H1 (cell line): Measurements from ENCODE around the gene SLC39A11. TPM values are rescaled to one million over a fixed set of nuclear protein-coding genes. Genes with fewer than 3 reads are reported as not detected.

Source experiments
- CBX5 ChIP-seq: fragments of 300-800, 300-1000 bp; sonication (generic); IDR thresholded peaks from 2 replicates; pipeline ENCODE4 v1.7.1; 2016; ENCODE audit warnings: antibody characterized with exemption, low read length, low read depth
- CHD1 ChIP-seq: IDR thresholded peaks from 2 replicates; pipeline ENCODE4 v1.6.1; 2012; ENCODE audit warnings: low read depth, low read length, improper control_type of control experiment
- EGR1 ChIP-seq: IDR thresholded peaks from 2 replicates; pipeline ENCODE4 v1.6.1; 2011; ENCODE audit warnings: low read depth, low read length, borderline replicate concordance
- EZH2 ChIP-seq: fragments of 200-600 bp; sonication (generic); IDR thresholded peaks from 2 replicates; pipeline ENCODE4 v1.7.1; 2012; ENCODE audit warnings: low read depth, mild to moderate bottlenecking, moderate library complexity, low read length, inconsistent platforms; ENCODE audit not compliant: severe bottlenecking
- JUN ChIP-seq: IDR thresholded peaks from 2 replicates; pipeline ENCODE4 v1.6.1; 2011; ENCODE audit warnings: low read depth, mild to moderate bottlenecking, improper control_type of control experiment, low read length
- JUND ChIP-seq: IDR thresholded peaks from 2 replicates; pipeline ENCODE4 v1.6.1; 2011; ENCODE audit warnings: mild to moderate bottlenecking, improper control_type of control experiment, low read length
- POLR2A ChIP-seq, 2 experiments: IDR thresholded peaks; 1 replicate in 1 of 2; 2 replicates in 1 of 2; pipeline ENCODE4 v1.6.1; 2011; ENCODE audit warnings: low read depth in 2 of 2, low read length in 2 of 2, mild to moderate bottlenecking in 2 of 2; ENCODE audit errors: control extremely low read depth in 1 of 2
- RNF2 ChIP-seq: fragments of 200-900, 300-1000 bp; sonication (generic); IDR thresholded peaks from 2 replicates; pipeline ENCODE4 v1.7.1; 2016; ENCODE audit warnings: borderline replicate concordance, low read depth, mild to moderate bottlenecking, antibody characterized with exemption, low read length; ENCODE audit not compliant: poor library complexity, severe bottlenecking; ENCODE audit errors: missing control alignments
- TCF12 ChIP-seq: IDR thresholded peaks from 2 replicates; pipeline ENCODE4 v1.6.1; 2011; ENCODE audit warnings: low read depth, mild to moderate bottlenecking, low read length
- polyA plus RNA-seq, 7 experiments: library from polyadenylated mRNA; depleted of rRNA in 3 of 7; stranded (reverse) in 5 of 7; unstranded in 2 of 7; fragments of >200 nt in 5 of 7; fragments of 200-250 nt in 2 of 7; gene quantifications; 1 replicate in 5 of 7; 2 replicates in 1 of 7; 4 replicates in 1 of 7; pipeline versions ENCODE4 v1.2.1 to v1.2.3, GENCODE V29; 2011 to 2013; ENCODE audit warnings: missing spikeins in 2 of 7, mixed read lengths in 2 of 7
- total RNA-seq: library from RNA; stranded (reverse); fragmentation: NEBNext Ultra II Directional; extraction: Animal tissue kit (Norgen Biotek cat#: 25700); gene quantifications from 2 replicates; pipeline ENCODE4 v1.2.1, GENCODE V29; 2021
- TF ChIP-seq, protein P1 (sequence below): fragments of 300-600 bp; sonication (generic); IDR thresholded peaks from 2 replicates; pipeline ENCODE4 v1.7.1; 2012; ENCODE audit warnings: low read length, moderate library complexity, mild to moderate bottlenecking, inconsistent platforms; ENCODE audit not compliant: insufficient replicate concordance
- TF ChIP-seq, protein P2 (sequence below): IDR thresholded peaks from 2 replicates; pipeline ENCODE4 v1.6.1; 2012; ENCODE audit warnings: inconsistent platforms

Gene SLC39A11
- total and polyA plus RNA-seq, 2 of the 8 experiments (the other 6 are each of a cell fraction or from before 2014, with no cell fraction given) = 12.2 to 19.6 TPM

DNA sequence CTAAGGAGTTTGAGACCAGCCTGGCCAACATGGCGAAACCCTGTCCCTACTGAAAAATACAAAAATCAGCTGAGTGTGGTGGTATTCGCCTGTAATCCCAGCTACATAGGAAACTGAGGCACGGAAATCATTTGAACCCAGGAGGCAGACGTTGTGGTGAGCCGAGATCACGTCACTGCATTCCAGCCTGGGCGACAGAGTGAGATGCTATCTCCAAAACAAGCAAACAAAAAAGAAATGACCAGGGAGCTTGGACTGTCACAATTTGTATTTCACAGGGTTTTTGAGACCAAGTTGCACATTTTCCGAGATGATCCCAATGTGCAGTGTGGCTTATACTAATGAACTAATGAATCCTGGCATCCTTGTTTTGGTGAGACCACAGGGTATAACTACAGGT lies 156.5 kb downstream of the SLC39A11 start (continued):
- TF ChIP-seq, protein P1, sequence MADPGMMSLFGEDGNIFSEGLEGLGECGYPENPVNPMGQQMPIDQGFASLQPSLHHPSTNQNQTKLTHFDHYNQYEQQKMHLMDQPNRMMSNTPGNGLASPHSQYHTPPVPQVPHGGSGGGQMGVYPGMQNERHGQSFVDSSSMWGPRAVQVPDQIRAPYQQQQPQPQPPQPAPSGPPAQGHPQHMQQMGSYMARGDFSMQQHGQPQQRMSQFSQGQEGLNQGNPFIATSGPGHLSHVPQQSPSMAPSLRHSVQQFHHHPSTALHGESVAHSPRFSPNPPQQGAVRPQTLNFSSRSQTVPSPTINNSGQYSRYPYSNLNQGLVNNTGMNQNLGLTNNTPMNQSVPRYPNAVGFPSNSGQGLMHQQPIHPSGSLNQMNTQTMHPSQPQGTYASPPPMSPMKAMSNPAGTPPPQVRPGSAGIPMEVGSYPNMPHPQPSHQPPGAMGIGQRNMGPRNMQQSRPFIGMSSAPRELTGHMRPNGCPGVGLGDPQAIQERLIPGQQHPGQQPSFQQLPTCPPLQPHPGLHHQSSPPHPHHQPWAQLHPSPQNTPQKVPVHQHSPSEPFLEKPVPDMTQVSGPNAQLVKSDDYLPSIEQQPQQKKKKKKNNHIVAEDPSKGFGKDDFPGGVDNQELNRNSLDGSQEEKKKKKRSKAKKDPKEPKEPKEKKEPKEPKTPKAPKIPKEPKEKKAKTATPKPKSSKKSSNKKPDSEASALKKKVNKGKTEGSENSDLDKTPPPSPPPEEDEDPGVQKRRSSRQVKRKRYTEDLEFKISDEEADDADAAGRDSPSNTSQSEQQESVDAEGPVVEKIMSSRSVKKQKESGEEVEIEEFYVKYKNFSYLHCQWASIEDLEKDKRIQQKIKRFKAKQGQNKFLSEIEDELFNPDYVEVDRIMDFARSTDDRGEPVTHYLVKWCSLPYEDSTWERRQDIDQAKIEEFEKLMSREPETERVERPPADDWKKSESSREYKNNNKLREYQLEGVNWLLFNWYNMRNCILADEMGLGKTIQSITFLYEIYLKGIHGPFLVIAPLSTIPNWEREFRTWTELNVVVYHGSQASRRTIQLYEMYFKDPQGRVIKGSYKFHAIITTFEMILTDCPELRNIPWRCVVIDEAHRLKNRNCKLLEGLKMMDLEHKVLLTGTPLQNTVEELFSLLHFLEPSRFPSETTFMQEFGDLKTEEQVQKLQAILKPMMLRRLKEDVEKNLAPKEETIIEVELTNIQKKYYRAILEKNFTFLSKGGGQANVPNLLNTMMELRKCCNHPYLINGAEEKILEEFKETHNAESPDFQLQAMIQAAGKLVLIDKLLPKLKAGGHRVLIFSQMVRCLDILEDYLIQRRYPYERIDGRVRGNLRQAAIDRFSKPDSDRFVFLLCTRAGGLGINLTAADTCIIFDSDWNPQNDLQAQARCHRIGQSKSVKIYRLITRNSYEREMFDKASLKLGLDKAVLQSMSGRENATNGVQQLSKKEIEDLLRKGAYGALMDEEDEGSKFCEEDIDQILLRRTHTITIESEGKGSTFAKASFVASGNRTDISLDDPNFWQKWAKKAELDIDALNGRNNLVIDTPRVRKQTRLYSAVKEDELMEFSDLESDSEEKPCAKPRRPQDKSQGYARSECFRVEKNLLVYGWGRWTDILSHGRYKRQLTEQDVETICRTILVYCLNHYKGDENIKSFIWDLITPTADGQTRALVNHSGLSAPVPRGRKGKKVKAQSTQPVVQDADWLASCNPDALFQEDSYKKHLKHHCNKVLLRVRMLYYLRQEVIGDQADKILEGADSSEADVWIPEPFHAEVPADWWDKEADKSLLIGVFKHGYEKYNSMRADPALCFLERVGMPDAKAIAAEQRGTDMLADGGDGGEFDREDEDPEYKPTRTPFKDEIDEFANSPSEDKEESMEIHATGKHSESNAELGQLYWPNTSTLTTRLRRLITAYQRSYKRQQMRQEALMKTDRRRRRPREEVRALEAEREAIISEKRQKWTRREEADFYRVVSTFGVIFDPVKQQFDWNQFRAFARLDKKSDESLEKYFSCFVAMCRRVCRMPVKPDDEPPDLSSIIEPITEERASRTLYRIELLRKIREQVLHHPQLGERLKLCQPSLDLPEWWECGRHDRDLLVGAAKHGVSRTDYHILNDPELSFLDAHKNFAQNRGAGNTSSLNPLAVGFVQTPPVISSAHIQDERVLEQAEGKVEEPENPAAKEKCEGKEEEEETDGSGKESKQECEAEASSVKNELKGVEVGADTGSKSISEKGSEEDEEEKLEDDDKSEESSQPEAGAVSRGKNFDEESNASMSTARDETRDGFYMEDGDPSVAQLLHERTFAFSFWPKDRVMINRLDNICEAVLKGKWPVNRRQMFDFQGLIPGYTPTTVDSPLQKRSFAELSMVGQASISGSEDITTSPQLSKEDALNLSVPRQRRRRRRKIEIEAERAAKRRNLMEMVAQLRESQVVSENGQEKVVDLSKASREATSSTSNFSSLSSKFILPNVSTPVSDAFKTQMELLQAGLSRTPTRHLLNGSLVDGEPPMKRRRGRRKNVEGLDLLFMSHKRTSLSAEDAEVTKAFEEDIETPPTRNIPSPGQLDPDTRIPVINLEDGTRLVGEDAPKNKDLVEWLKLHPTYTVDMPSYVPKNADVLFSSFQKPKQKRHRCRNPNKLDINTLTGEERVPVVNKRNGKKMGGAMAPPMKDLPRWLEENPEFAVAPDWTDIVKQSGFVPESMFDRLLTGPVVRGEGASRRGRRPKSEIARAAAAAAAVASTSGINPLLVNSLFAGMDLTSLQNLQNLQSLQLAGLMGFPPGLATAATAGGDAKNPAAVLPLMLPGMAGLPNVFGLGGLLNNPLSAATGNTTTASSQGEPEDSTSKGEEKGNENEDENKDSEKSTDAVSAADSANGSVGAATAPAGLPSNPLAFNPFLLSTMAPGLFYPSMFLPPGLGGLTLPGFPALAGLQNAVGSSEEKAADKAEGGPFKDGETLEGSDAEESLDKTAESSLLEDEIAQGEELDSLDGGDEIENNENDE = no peak
- TF ChIP-seq EZH2 (no peak), CBX5 (no peak), POLR2A (IDR thresholded peaks at IDR 0.05; ENCODE audit: control extremely low read depth in 1 of 2, low read depth in 2 of 2, low read length in 2 of 2) (no peak), TCF12 (no peak), JUND (no peak), CHD1 (no peak), RNF2 (no peak), JUN (no peak), EGR1 (no peak)
- TF ChIP-seq, protein P2, sequence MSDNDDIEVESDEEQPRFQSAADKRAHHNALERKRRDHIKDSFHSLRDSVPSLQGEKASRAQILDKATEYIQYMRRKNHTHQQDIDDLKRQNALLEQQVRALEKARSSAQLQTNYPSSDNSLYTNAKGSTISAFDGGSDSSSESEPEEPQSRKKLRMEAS = no peak
- TF ChIP-seq, all 59 proteins: peak for 0
